IMR-90 (cell line): ENCODE results near the gene CDC5L. TPM values are rescaled to one million over a fixed set of nuclear protein-coding genes. Genes with fewer than 3 reads are reported as not detected.

ENCODE experiments used
- ATAC-seq: fragments of 200-7000 bp; cut with Tn5 transposase; 2 replicates; pipeline ENCODE4 v1.9.1; 2020; ENCODE audit warnings: low read depth, mild to moderate bottlenecking, moderate library complexity
- BruUV-seq: library from RNA; stranded (reverse); fragments of 400-500 nt; replicated peaks from 2 replicates; lab custom pipeline; 2021; lab: Mats Ljungman, UMichigan
- CTCF ChIA-PET: fragments of 300-600 bp; formaldehyde crosslinking; extraction: SDS; loops from one replicate; lab custom pipeline; 2021; ENCODE audit warnings: antibody characterized with exemption; lab: Yijun Ruan, JAX
- POLR2A ChIA-PET: fragments of 300-600 bp; sonication (Branson Sonifier 250); formaldehyde crosslinking; loops from one replicate; lab custom pipeline; 2022; ENCODE audit warnings: antibody characterized with exemption; ENCODE audit not compliant: unreplicated experiment; lab: Charles Lee
- DNase-seq: peaks from one replicate; pipeline ENCODE4 v3.0.0; 2013
- H2AFZ ChIP-seq: replicated peaks from 2 replicates; pipeline ENCODE3; 2013; ENCODE audit warnings: low read length, mild to moderate bottlenecking; ENCODE audit not compliant: poor library complexity
- H2AK5ac ChIP-seq: 2 replicates; pipeline ENCODE4 v1.6.1; 2013; ENCODE audit warnings: low read depth, low read length, inconsistent platforms
- H2AK9ac ChIP-seq: replicated peaks from 2 replicates; pipeline ENCODE3; 2013; ENCODE audit warnings: mild to moderate bottlenecking, low read depth, low read length, moderate library complexity; ENCODE audit not compliant: poor library complexity
- H2BK120ac ChIP-seq: 2 replicates; pipeline ENCODE4 v1.6.1; 2013; ENCODE audit warnings: low read depth, low read length, inconsistent platforms
- H2BK15ac ChIP-seq: 3 replicates; pipeline ENCODE4 v1.6.1; 2013; ENCODE audit warnings: low read depth, low read length, inconsistent platforms
- H2BK20ac ChIP-seq: 2 replicates; pipeline ENCODE4 v1.6.1; 2013; ENCODE audit warnings: low read depth, mild to moderate bottlenecking, inconsistent platforms, low read length, moderate library complexity
- H2BK5ac ChIP-seq: 2 replicates; pipeline ENCODE4 v1.6.1; 2013; ENCODE audit warnings: mild to moderate bottlenecking, low read depth, low read length, inconsistent platforms; ENCODE audit not compliant: poor library complexity, severe bottlenecking
- H3K14ac ChIP-seq: replicated peaks from 2 replicates; pipeline ENCODE4 v1.6.1; 2013; ENCODE audit warnings: low read depth, low read length, inconsistent platforms
- H3K18ac ChIP-seq: 2 replicates; pipeline ENCODE4 v1.6.1; 2013; ENCODE audit warnings: low read depth, low read length, control low read depth
- H3K23ac ChIP-seq: 2 replicates; pipeline ENCODE4 v1.6.1; 2013; ENCODE audit warnings: low read depth, low read length, inconsistent platforms
- H3K27ac ChIP-seq: 2 replicates; pipeline ENCODE4 v1.5.1; 2013; ENCODE audit warnings: mild to moderate bottlenecking, control low read depth, low read length; ENCODE audit not compliant: insufficient read depth
- H3K27me3 ChIP-seq: 2 replicates; pipeline ENCODE4 v1.6.1; 2013; ENCODE audit warnings: low read length; ENCODE audit not compliant: control insufficient read depth, insufficient read depth
- H3K36me3 ChIP-seq: 2 replicates; pipeline ENCODE4 v1.6.1; 2013; ENCODE audit warnings: low read length, mixed read lengths; ENCODE audit not compliant: control insufficient read depth, insufficient read depth
- H3K4ac ChIP-seq: 2 replicates; pipeline ENCODE4 v1.6.1; 2013; ENCODE audit warnings: low read depth, low read length, inconsistent platforms
- H3K4me1 ChIP-seq: 2 replicates; pipeline ENCODE4 v1.6.1; 2013; ENCODE audit warnings: low read length, mixed read lengths; ENCODE audit not compliant: control insufficient read depth, insufficient read depth
- H3K4me2 ChIP-seq: 2 replicates; pipeline ENCODE4 v1.6.1; 2013; ENCODE audit warnings: low read depth, mild to moderate bottlenecking, control low read depth, low read length, moderate library complexity
- H3K4me3 ChIP-seq: 2 replicates; pipeline ENCODE4 v1.5.1; 2013; ENCODE audit warnings: low read depth, mild to moderate bottlenecking, control low read depth, low read length, moderate library complexity; ENCODE audit not compliant: insufficient read depth
- H3K56ac ChIP-seq: 2 replicates; pipeline ENCODE4 v1.6.1; 2013; ENCODE audit warnings: low read length, inconsistent platforms; ENCODE audit not compliant: insufficient read depth; ENCODE audit errors: extremely low read depth
- H3K79me1 ChIP-seq, 2 experiments: 2 replicates each; pipeline ENCODE4 v1.6.1; 2013; ENCODE audit warnings: low read length in 2 of 2, inconsistent platforms in 1 of 2, low read depth in 1 of 2
- H3K9ac ChIP-seq: 2 replicates; pipeline ENCODE4 v1.6.1; 2013; ENCODE audit warnings: low read depth, low read length, control low read depth
- H3K9me1 ChIP-seq: 2 replicates; pipeline ENCODE4 v1.6.1; 2013; ENCODE audit warnings: low read length, inconsistent platforms; ENCODE audit not compliant: insufficient read depth
- H3K9me3 ChIP-seq: 2 replicates; pipeline ENCODE4 v1.6.1; 2013; ENCODE audit warnings: low read length; ENCODE audit not compliant: control insufficient read depth, insufficient read depth
- H4K20me1 ChIP-seq: 2 replicates; pipeline ENCODE4 v1.6.1; 2013; ENCODE audit warnings: low read length, inconsistent platforms; ENCODE audit not compliant: insufficient read depth
- H4K5ac ChIP-seq: 2 replicates; pipeline ENCODE4 v1.6.1; 2013; ENCODE audit warnings: mild to moderate bottlenecking, low read depth, low read length, control low read depth
- H4K8ac ChIP-seq, 2 experiments: 2 replicates each; pipeline ENCODE4 v1.6.1; 2013; ENCODE audit warnings: low read depth in 2 of 2, low read length in 2 of 2, control low read depth in 1 of 2, inconsistent platforms in 1 of 2
- H4K91ac ChIP-seq: 2 replicates; pipeline ENCODE4 v1.6.1; 2013; ENCODE audit warnings: low read depth, low read length, inconsistent platforms; ENCODE audit not compliant: insufficient read depth
- BHLHE40 ChIP-seq: fragments of 150-350 bp; IDR thresholded peaks from 2 replicates; pipeline ENCODE4 v1.6.1; 2016; ENCODE audit warnings: mild to moderate bottlenecking, low read depth, low read length
- CEBPB ChIP-seq: IDR thresholded peaks from 2 replicates; pipeline ENCODE4 v1.6.1; 2012; ENCODE audit warnings: low read depth, low read length, improper control_type of control experiment
- CHD1 ChIP-seq: IDR thresholded peaks from 2 replicates; pipeline ENCODE4 v1.6.1; 2012; ENCODE audit warnings: low read depth, low read length, improper control_type of control experiment
- ELK1 ChIP-seq: fragments of 150-350 bp; IDR thresholded peaks from 2 replicates; pipeline ENCODE4 v1.6.1; 2016; ENCODE audit warnings: low read depth, mild to moderate bottlenecking, low read length, moderate library complexity, borderline replicate concordance
- FOS ChIP-seq: fragments of 150-350 bp; IDR thresholded peaks from 2 replicates; pipeline ENCODE4 v1.6.1; 2016; ENCODE audit warnings: low read depth, low read length
- MAFK ChIP-seq: IDR thresholded peaks from 2 replicates; pipeline ENCODE4 v1.6.1; 2012; ENCODE audit warnings: low read depth, low read length, improper control_type of control experiment
- MAZ ChIP-seq: IDR thresholded peaks from 2 replicates; pipeline ENCODE4 v1.6.1; 2012; ENCODE audit warnings: low read depth, mild to moderate bottlenecking, low read length, improper control_type of control experiment, moderate library complexity, borderline replicate concordance
- MXI1 ChIP-seq: IDR thresholded peaks from 2 replicates; pipeline ENCODE4 v1.6.1; 2012; ENCODE audit warnings: low read depth, mild to moderate bottlenecking, low read length, moderate library complexity, borderline replicate concordance
- NFE2L2 ChIP-seq: fragments of 150-350 bp; IDR thresholded peaks from 2 replicates; pipeline ENCODE4 v1.6.1; 2016; ENCODE audit warnings: low read depth, mild to moderate bottlenecking, low read length
- POLR2A ChIP-seq: IDR thresholded peaks from 2 replicates; pipeline ENCODE4 v1.6.1; 2012; ENCODE audit warnings: mild to moderate bottlenecking, low read depth, low read length
- RAD21 ChIP-seq: IDR thresholded peaks from 2 replicates; pipeline ENCODE4 v1.6.1; 2012; ENCODE audit warnings: low read length, improper control_type of control experiment
- RCOR1 ChIP-seq: IDR thresholded peaks from 2 replicates; pipeline ENCODE4 v1.6.1; 2012; ENCODE audit warnings: mild to moderate bottlenecking, low read length, improper control_type of control experiment; ENCODE audit not compliant: insufficient replicate concordance
- RFX5 ChIP-seq: IDR thresholded peaks from 2 replicates; pipeline ENCODE4 v1.8.0; 2012; ENCODE audit warnings: low read depth, mild to moderate bottlenecking, low read length, moderate library complexity
- SMC3 ChIP-seq: fragments of 150-350 bp; IDR thresholded peaks from 2 replicates; pipeline ENCODE4 v1.6.1; 2016; ENCODE audit warnings: low read depth, mild to moderate bottlenecking, antibody characterized with exemption, low read length, moderate library complexity
- WGBS, 2 experiments: methylation state at CpG; one replicate each; pipeline versions ENCODE4 v1.1.5 to v1.1.7; 2013; ENCODE audit warnings: missing lambda C conversion rate in 2 of 2; ENCODE audit not compliant: insufficient read length in 1 of 2; ENCODE audit errors: extremely low coverage in 2 of 2; 5-methylcytosine and 5-hydroxymethylcytosine counted together
- dilution Hi-C: fragments of 300-500 bp; cut with HindIII; formaldehyde crosslinking; loops from one replicate; pipeline ENCODE4 v1.14.3; 2018; ENCODE audit warnings: low sequenced_read_pairs; ENCODE audit not compliant: unreplicated experiment
- in situ Hi-C: fragments of 300-500 bp; cut with MboI; formaldehyde crosslinking; loops from 3 replicates; pipeline ENCODE4 v1.14.3; 2019; ENCODE audit warnings: low sequenced_read_pairs, inconsistent platforms, mixed read lengths
- intact Hi-C: fragments of 100-400 bp; cut with micrococcal nuclease; formaldehyde crosslinking; loops from 2 replicates; pipeline ENCODE4 v1.10.0; 2022
- polyA plus RNA-seq, 3 experiments: library from polyadenylated mRNA; depleted of rRNA; stranded (reverse); fragments of >200 nt; gene quantifications; 2 replicates each; pipeline ENCODE4 v1.2.3, GENCODE V29; 2012; ENCODE audit warnings: low replicate concordance in 1 of 3
- total RNA-seq: library from RNA; depleted of rRNA; stranded (reverse); fragments of >200 nt; gene quantifications from 2 replicates; pipeline ENCODE4 v1.2.3, GENCODE V29; 2012
- TF ChIP-seq, protein P1 (sequence below): fragments of 150-350 bp; IDR thresholded peaks from 2 replicates; pipeline ENCODE4 v1.6.1; 2017; ENCODE audit warnings: mild to moderate bottlenecking, antibody characterized with exemption, low read length, low read depth
- TF ChIP-seq, protein P2 (sequence below): conservative IDR thresholded peaks from 2 replicates; pipeline ENCODE4 v1.5.1; 2012; ENCODE audit warnings: mild to moderate bottlenecking, low read depth, low read length, improper control_type of control experiment

Gene CDC5L
- total and polyA plus RNA-seq, 2 of the 4 experiments (the other 2 are of a cell fraction), result 9.9 to 17.7 TPM

DNA sequence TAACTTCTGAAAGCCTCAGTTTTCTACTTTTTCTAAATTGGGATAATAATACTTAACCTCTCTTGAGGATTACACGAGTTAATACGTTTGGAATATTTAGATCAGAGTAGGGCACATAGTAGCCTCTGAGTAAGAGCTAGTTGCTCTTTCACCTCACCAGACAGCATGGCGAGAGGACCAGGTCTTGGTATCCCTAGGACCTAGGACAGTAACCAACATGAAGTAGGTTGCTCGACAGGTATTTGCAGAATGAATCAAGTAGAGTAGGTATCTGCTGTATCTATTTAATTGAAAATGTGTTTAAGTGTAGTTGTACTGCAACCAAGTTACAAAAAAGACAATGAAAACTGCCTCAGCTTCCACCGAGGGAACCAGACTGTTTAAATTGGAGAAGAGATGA is 1.4 kb downstream of the CDC5L start:
- Histone ChIP-seq H2BK5ac (no peak overlapping the region), H3K4ac (no peak overlapping the region), H2BK20ac (no peak overlapping the region), H2BK15ac (no peak overlapping the region), H3K18ac (no peak overlapping the region), H3K27me3 (peaks cover 1% of the 10 kb centered on the region; the same call in 1 of the 2 replicates), H4K20me1 (peaks cover 16% of the 10 kb centered on the region), H3K23ac (peak overlapping the region; percentile 57; the same call in 1 of the 2 replicates), H3K9me1 (peaks cover 6% of the 10 kb centered on the region), H3K27ac (no peak overlapping the region), H3K9ac (peak overlapping the region; percentile 96; the same call in 1 of the 2 replicates), H3K4me1 (peaks cover 4% of the 10 kb centered on the region; the same call in 1 of the 2 replicates), H3K56ac (no peak overlapping the region), H4K8ac (no peak overlapping the region), H4K5ac (no peak overlapping the region), H4K91ac (no peak overlapping the region), H3K36me3 (peaks cover 16% of the 10 kb centered on the region), H2BK120ac (no peak overlapping the region), H2AK5ac (no peak overlapping the region; the same call in 1 of the 2 replicates), H3K14ac (no peak overlapping the region), H3K9me3 (no peaks in the 10 kb centered on the region), H3K4me3 (no peak overlapping the region), H2AK9ac (no peak overlapping the region), H2AFZ (no peak overlapping the region), H3K79me1 (peaks cover 20 to 42% of the 10 kb centered on the region in 2 experiments), H3K4me2 (peak overlapping the region; percentile 100)
- TSS peak; percentile 80 for BruUV-seq
- intact Hi-C loops (no loop called here), dilution Hi-C loops (no loop called here), in situ Hi-C loops (no loop called here)
- POLR2A ChIA-PET, result no interaction called here
- TF ChIP-seq CHD1, result no peak
- no peak for TF ChIP-seq RFX5
- no peak for TF ChIP-seq SMC3
- no peak for TF ChIP-seq FOS
- no peak for TF ChIP-seq BHLHE40
- no peak for TF ChIP-seq POLR2A
- TF ChIP-seq RAD21, result no peak
- no peak for TF ChIP-seq MXI1
- no peak for TF ChIP-seq MAZ
- no peak for TF ChIP-seq CEBPB
- no peak for TF ChIP-seq RCOR1
- TF ChIP-seq MAFK, result no peak
- TF ChIP-seq ELK1, result no peak
- TF ChIP-seq, protein P1, sequence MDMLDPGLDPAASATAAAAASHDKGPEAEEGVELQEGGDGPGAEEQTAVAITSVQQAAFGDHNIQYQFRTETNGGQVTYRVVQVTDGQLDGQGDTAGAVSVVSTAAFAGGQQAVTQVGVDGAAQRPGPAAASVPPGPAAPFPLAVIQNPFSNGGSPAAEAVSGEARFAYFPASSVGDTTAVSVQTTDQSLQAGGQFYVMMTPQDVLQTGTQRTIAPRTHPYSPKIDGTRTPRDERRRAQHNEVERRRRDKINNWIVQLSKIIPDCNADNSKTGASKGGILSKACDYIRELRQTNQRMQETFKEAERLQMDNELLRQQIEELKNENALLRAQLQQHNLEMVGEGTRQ, result no peak
- TF ChIP-seq NFE2L2, result no peak
- TF ChIP-seq, protein P2, sequence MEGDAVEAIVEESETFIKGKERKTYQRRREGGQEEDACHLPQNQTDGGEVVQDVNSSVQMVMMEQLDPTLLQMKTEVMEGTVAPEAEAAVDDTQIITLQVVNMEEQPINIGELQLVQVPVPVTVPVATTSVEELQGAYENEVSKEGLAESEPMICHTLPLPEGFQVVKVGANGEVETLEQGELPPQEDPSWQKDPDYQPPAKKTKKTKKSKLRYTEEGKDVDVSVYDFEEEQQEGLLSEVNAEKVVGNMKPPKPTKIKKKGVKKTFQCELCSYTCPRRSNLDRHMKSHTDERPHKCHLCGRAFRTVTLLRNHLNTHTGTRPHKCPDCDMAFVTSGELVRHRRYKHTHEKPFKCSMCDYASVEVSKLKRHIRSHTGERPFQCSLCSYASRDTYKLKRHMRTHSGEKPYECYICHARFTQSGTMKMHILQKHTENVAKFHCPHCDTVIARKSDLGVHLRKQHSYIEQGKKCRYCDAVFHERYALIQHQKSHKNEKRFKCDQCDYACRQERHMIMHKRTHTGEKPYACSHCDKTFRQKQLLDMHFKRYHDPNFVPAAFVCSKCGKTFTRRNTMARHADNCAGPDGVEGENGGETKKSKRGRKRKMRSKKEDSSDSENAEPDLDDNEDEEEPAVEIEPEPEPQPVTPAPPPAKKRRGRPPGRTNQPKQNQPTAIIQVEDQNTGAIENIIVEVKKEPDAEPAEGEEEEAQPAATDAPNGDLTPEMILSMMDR, result no peak
- ATAC-seq, result no peak
- CTCF ChIA-PET, result interaction anchor here (0.7 kb wide), 1 partner anchor 438 kb away, joined by 4 read pairs; no protein-coding TSS in a partner anchor
- DNase-seq, result no peak
- WGBS, 2 experiments, result no CpG with 5 or more reads among the region's 5 CpGs
